Erythroblast (primary cell): Measurements from ENCODE around the gene ZC3H13.

ENCODE experiments used
- DNase-seq, 2 experiments: peaks; one replicate each; lab custom pipeline; 2025; lab: John Stamatoyannopoulos, UW
- GATA1 ChIP-seq: IDR thresholded peaks from 2 replicates; pipeline ENCODE4 v1.6.1; 2011; ENCODE audit warnings: low read depth, mild to moderate bottlenecking, control low read depth, low read length, moderate library complexity
- POLR2A ChIP-seq: IDR thresholded peaks from 2 replicates; pipeline ENCODE4 v1.6.1; 2011; ENCODE audit warnings: mild to moderate bottlenecking, low read length

The ZC3H13 gene

GRCh38 chr13:46052319-46053161 lies at the start of gene ZC3H13:
ZC3H13 (minus strand) TSS chr13:46052746; CDS start chr13:46045507, 7,239 bp downstream.
- DNase-seq = peak; percentile 96 to 97
- TF ChIP-seq GATA1 = no peak
- TF ChIP-seq POLR2A = peak; percentile 87

- DNase-seq = no peak
- TF ChIP-seq POLR2A = no peak
- TF ChIP-seq GATA1 = no peak
These were observed 49.7 kb upstream of the ZC3H13 start for GRCh38 chr13:46102255-46102605.

- TF ChIP-seq POLR2A (no peak), GATA1 (no peak)
These were observed 49.1 kb upstream of the ZC3H13 start for GRCh38 chr13:46101484-46102254.

GRCh38 chr13:46101002-46101401 lies 48.5 kb upstream of the ZC3H13 start:
- TF ChIP-seq POLR2A (no peak), GATA1 (no peak)
- no peak for DNase-seq

More at GRCh38 chr13:46101484-46102254, 49.1 kb upstream of the ZC3H13 start:
- DNase-seq = no peak

- peak; percentile 20 to 66 for DNase-seq
- no peak for TF ChIP-seq GATA1
- TF ChIP-seq POLR2A = no peak
These were observed 47.8 kb upstream of the ZC3H13 start for GRCh38 chr13:46100191-46100815.

GRCh38 chr13:46097663-46098062 lies 45.1 kb upstream of the ZC3H13 start:
- no peak for DNase-seq
- TF ChIP-seq POLR2A = no peak
- TF ChIP-seq GATA1 = no peak

- TF ChIP-seq GATA1 = no peak
- TF ChIP-seq POLR2A = no peak
- DNase-seq = no peak
These were observed 44.5 kb upstream of the ZC3H13 start for GRCh38 chr13:46097015-46097414.

GRCh38 chr13:46094478-46094877 lies 41.9 kb upstream of the ZC3H13 start:
- TF ChIP-seq POLR2A (no peak), GATA1 (no peak)
- no peak for DNase-seq

GRCh38 chr13:46088821-46089562 lies 36.4 kb upstream of the ZC3H13 start:
- peak in 1 of 2 experiments; percentile 11 for DNase-seq

GRCh38 chr13:46087481-46087880 lies 34.9 kb upstream of the ZC3H13 start:
- DNase-seq = no peak
- no peak for TF ChIP-seq GATA1
- TF ChIP-seq POLR2A = no peak

More at GRCh38 chr13:46088821-46089562, 36.4 kb upstream of the ZC3H13 start:
- no peak for TF ChIP-seq GATA1
- no peak for TF ChIP-seq POLR2A

GRCh38 chr13:46086985-46087384 lies 34.4 kb upstream of the ZC3H13 start:
- no peak for DNase-seq
- no peak for TF ChIP-seq GATA1
- no peak for TF ChIP-seq POLR2A

- no peak for TF ChIP-seq POLR2A
- TF ChIP-seq GATA1 = no peak
- no peak for DNase-seq
These were observed 33.9 kb upstream of the ZC3H13 start for GRCh38 chr13:46086421-46086922.

GRCh38 chr13:46085737-46086136 lies 33.2 kb upstream of the ZC3H13 start:
- TF ChIP-seq POLR2A (no peak), GATA1 (no peak)
- no peak for DNase-seq

- TF ChIP-seq GATA1 (no peak), POLR2A (no peak)
- DNase-seq = no peak
These were observed 29.8 kb upstream of the ZC3H13 start for GRCh38 chr13:46082324-46082723.
